ENCODE data around the gene ADGRG3.

Gene ADGRG3

GRCh38 chr16:57623251-57624043 lies 44.7 kb upstream of the ADGRG3 start (continued):
- TF ChIP-seq PATZ1 (CRISPR knock-in tag; IDR thresholded peaks at IDR 0.05; ENCODE audit: borderline replicate concordance) (no peak), ZNF565 (CRISPR knock-in tag; conservative IDR thresholded peaks at IDR 0.05; ENCODE audit: low read depth) (no peak), POU6F1 (CRISPR knock-in tag; IDR thresholded peaks at IDR 0.05; ENCODE audit: borderline replicate concordance, low read depth) (no peak)

GRCh38 chr16:57624044-57624688 lies 43.9 kb upstream of the ADGRG3 start:
- TF ChIP-seq TSHZ2 (CRISPR knock-in tag; IDR thresholded peaks at IDR 0.05), result no peak
- TF ChIP-seq PPARA (CRISPR knock-in tag; IDR thresholded peaks at IDR 0.05; ENCODE audit: borderline replicate concordance), result no peak
- TF ChIP-seq CREB5 (CRISPR knock-in tag; IDR thresholded peaks at IDR 0.05; ENCODE audit: low read depth), result no peak
- no peak for TF ChIP-seq CSRNP3 (CRISPR knock-in tag; IDR thresholded peaks at IDR 0.05)
- TF ChIP-seq ARNTL (CRISPR knock-in tag; IDR thresholded peaks at IDR 0.05; ENCODE audit: borderline replicate concordance, low read depth), result no peak
- no peak for TF ChIP-seq GLIS3 (CRISPR knock-in tag; IDR thresholded peaks at IDR 0.05)
- TF ChIP-seq SNAI2 (CRISPR knock-in tag; IDR thresholded peaks at IDR 0.05), result no peak
- TF ChIP-seq TOX (CRISPR knock-in tag; IDR thresholded peaks at IDR 0.05; ENCODE audit: borderline replicate concordance), result no peak
- TF ChIP-seq ESRRG (CRISPR knock-in tag; IDR thresholded peaks at IDR 0.05), result no peak
- TF ChIP-seq ZFP30 (CRISPR knock-in tag; IDR thresholded peaks at IDR 0.05), result no peak
- no peak for TF ChIP-seq TCF4 (CRISPR knock-in tag; IDR thresholded peaks at IDR 0.05; ENCODE audit: borderline replicate concordance)
- no peak for TF ChIP-seq ZNF8 (CRISPR knock-in tag; IDR thresholded peaks at IDR 0.05)
- TF ChIP-seq POU6F1 (CRISPR knock-in tag; IDR thresholded peaks at IDR 0.05; ENCODE audit: borderline replicate concordance, low read depth), result no peak
- no peak for TF ChIP-seq RARB (CRISPR knock-in tag; IDR thresholded peaks at IDR 0.05)
- TF ChIP-seq OSR1 (CRISPR knock-in tag; IDR thresholded peaks at IDR 0.05), result no peak
- no peak for TF ChIP-seq ZC3H10 (CRISPR knock-in tag; IDR thresholded peaks at IDR 0.05)
- no peak for TF ChIP-seq BACH2 (CRISPR knock-in tag; IDR thresholded peaks at IDR 0.05; ENCODE audit: borderline replicate concordance)
- no peak for ATAC-seq
